NCI-H2107 treated with DMSO at 0.1 percent for 48 hours (cell line): ENCODE measurements around the gene TRPV2.

Experiments used
- DNase-seq: peaks from one replicate; lab custom pipeline; 2025; ENCODE audit not compliant: unreplicated experiment; lab: John Stamatoyannopoulos, UW

Gene TRPV2

GRCh38 chr17:16453493-16453851, 38.1 kb downstream of the TRPV2 start:
- no peak for DNase-seq

GRCh38 chr17:16455997-16456741, 40.8 kb downstream of the TRPV2 start:
- no peak for DNase-seq

GRCh38 chr17:16456742-16457316, 41.5 kb downstream of the TRPV2 start:
- DNase-seq = no peak

- no peak for DNase-seq
Observed at GRCh38 chr17:16459271-16459670, 43.9 kb downstream of the TRPV2 start.

- no peak for DNase-seq
Observed at GRCh38 chr17:16459855-16460550, 44.6 kb downstream of the TRPV2 start.

GRCh38 chr17:16460796-16461605, 45.6 kb downstream of the TRPV2 start:
- DNase-seq = no peak

- no peak for DNase-seq
Observed at GRCh38 chr17:16461606-16461866, 46.2 kb downstream of the TRPV2 start.

GRCh38 chr17:16462070-16462864, 46.9 kb downstream of the TRPV2 start:
- DNase-seq = no peak

- DNase-seq = peak; percentile 20
Observed at GRCh38 chr17:16463358-16464302, 48.3 kb downstream of the TRPV2 start.

GRCh38 chr17:16464303-16465051, 49.1 kb downstream of the TRPV2 start:
- DNase-seq = no peak

GRCh38 chr17:16465052-16465312, 49.6 kb downstream of the TRPV2 start:
- no peak for DNase-seq

- no peak for DNase-seq
Observed at GRCh38 chr17:16465861-16466338, 50.5 kb downstream of the TRPV2 start.

- no peak for DNase-seq
Observed at GRCh38 chr17:16466407-16466806, 51.0 kb downstream of the TRPV2 start.

GRCh38 chr17:16467044-16467443, 51.7 kb downstream of the TRPV2 start:
- no peak for DNase-seq

GRCh38 chr17:16467886-16468285, 52.5 kb downstream of the TRPV2 start:
- DNase-seq = no peak

GRCh38 chr17:16468428-16468992, 53.1 kb downstream of the TRPV2 start:
- no peak for DNase-seq

- DNase-seq = no peak
Observed at GRCh38 chr17:16470265-16470664, 54.9 kb downstream of the TRPV2 start.

- DNase-seq = no peak
Observed at GRCh38 chr17:16471295-16471694, 55.9 kb downstream of the TRPV2 start.

GRCh38 chr17:16472539-16472938, 57.2 kb downstream of the TRPV2 start:
- DNase-seq = no peak
